Measurements from ENCODE around the gene GRK3.
"Not testable (repeated sequence)": the region's sequence is repeated elsewhere in the genome, so short reads cannot be mapped to it uniquely, and the experiment has no call there.

GRK3 gene

GRCh38 chr22:25574736-25575135, 10.3 kb downstream of the GRK3 start:
- DNase-seq, result no peak

- DNase-seq, result not testable (repeated sequence)
Measured at GRCh38 chr22:25575674-25576392, 11.4 kb downstream of the GRK3 start.

GRCh38 chr22:25581452-25581851, 17.0 kb downstream of the GRK3 start:
- DNase-seq, result not testable (repeated sequence)

GRCh38 chr22:25582946-25583345, 18.5 kb downstream of the GRK3 start:
- DNase-seq, result peak; percentile 72

- DNase-seq, result peak; percentile 52
Measured at GRCh38 chr22:25584993-25585392, 20.5 kb downstream of the GRK3 start.

GRCh38 chr22:25589664-25590063, 25.2 kb downstream of the GRK3 start:
- DNase-seq, result not testable (repeated sequence)

GRCh38 chr22:25593323-25593722, 28.8 kb downstream of the GRK3 start:
- not testable (repeated sequence) for DNase-seq

- DNase-seq, result no peak
Measured at GRCh38 chr22:25598609-25599008, 34.1 kb downstream of the GRK3 start.

- no peak for DNase-seq
Measured at GRCh38 chr22:25602445-25602844, 38.0 kb downstream of the GRK3 start.

- DNase-seq, result no peak
Measured at GRCh38 chr22:25602916-25603315, 38.4 kb downstream of the GRK3 start.

- DNase-seq, result not testable (repeated sequence)
Measured at GRCh38 chr22:25605146-25605545, 40.7 kb downstream of the GRK3 start.

GRCh38 chr22:25605565-25605964, 41.1 kb downstream of the GRK3 start:
- DNase-seq, result not testable (repeated sequence)

GRCh38 chr22:25611284-25611683, 46.8 kb downstream of the GRK3 start:
- not testable (repeated sequence) for DNase-seq

GRCh38 chr22:25613131-25613530, 48.7 kb downstream of the GRK3 start:
- DNase-seq, result not testable (repeated sequence)

- DNase-seq, result not testable (repeated sequence)
Measured at GRCh38 chr22:25613558-25613957, 49.1 kb downstream of the GRK3 start.

- DNase-seq, result not testable (repeated sequence)
Measured at GRCh38 chr22:25614791-25615190, 50.3 kb downstream of the GRK3 start.

GRCh38 chr22:25621986-25622385, 57.5 kb downstream of the GRK3 start:
- DNase-seq, result peak; percentile 74

GRCh38 chr22:25623310-25623734, 58.8 kb downstream of the GRK3 start:
- DNase-seq, result no peak

GRCh38 chr22:25623851-25624250, 59.4 kb downstream of the GRK3 start:
- no peak for DNase-seq

GRCh38 chr22:25624476-25624875, 60.0 kb downstream of the GRK3 start:
- no peak for DNase-seq

- DNase-seq, result not testable (repeated sequence)
Measured at GRCh38 chr22:25625747-25626623, 61.5 kb downstream of the GRK3 start.

GRCh38 chr22:25626624-25626990, 62.1 kb downstream of the GRK3 start:
- DNase-seq, result no peak

- no peak for DNase-seq
Measured at GRCh38 chr22:25627271-25627852, 62.9 kb downstream of the GRK3 start.

GRCh38 chr22:25628494-25628893, 64.0 kb downstream of the GRK3 start:
- no peak for DNase-seq
